ENCODE results near the gene R3HDM4.

The R3HDM4 gene

GRCh38 chr19:917323-918151 lies 4.5 kb upstream of the R3HDM4 start, which contains the start of gene KISS1R:
Gene KISS1R, plus strand, starts transcription at chr19:917333. Its CDS starts 170 bp downstream, at chr19:917503.
- no peak for DNase-seq (ENCODE audit: low read depth in 2 of 2)

- no peak for DNase-seq (ENCODE audit: low read depth in 2 of 2)
Observed at GRCh38 chr19:916645-917322, 3.8 kb upstream of the R3HDM4 start.

GRCh38 chr19:912181-913079 lies 589 bp downstream of the R3HDM4 start:
- no peak for DNase-seq (ENCODE audit: low read depth in 2 of 2)

GRCh38 chr19:911197-912033 lies 1.6 kb downstream of the R3HDM4 start:
- no peak for DNase-seq (ENCODE audit: low read depth in 2 of 2)

- no peak for DNase-seq (ENCODE audit: low read depth in 2 of 2)
Observed at GRCh38 chr19:907183-907853, 5.7 kb downstream of the R3HDM4 start.

GRCh38 chr19:906480-906879 lies 6.5 kb downstream of the R3HDM4 start:
- DNase-seq (ENCODE audit: low read depth in 2 of 2), result no peak

GRCh38 chr19:904545-904944 lies 8.5 kb downstream of the R3HDM4 start:
- DNase-seq (ENCODE audit: low read depth in 2 of 2), result no peak

- DNase-seq (ENCODE audit: low read depth in 2 of 2), result no peak
Observed at GRCh38 chr19:903266-903797, 9.7 kb downstream of the R3HDM4 start.

GRCh38 chr19:902446-903226 lies 10.4 kb downstream of the R3HDM4 start:
- DNase-seq (ENCODE audit: low read depth in 2 of 2), result no peak

GRCh38 chr19:902093-902370 lies 11.0 kb downstream of the R3HDM4 start:
- DNase-seq (ENCODE audit: low read depth in 2 of 2), result no peak

GRCh38 chr19:901216-902092 lies 11.6 kb downstream of the R3HDM4 start:
- DNase-seq (ENCODE audit: low read depth in 2 of 2), result no peak

- no peak for DNase-seq (ENCODE audit: low read depth in 2 of 2)
Observed at GRCh38 chr19:900302-901111, 12.5 kb downstream of the R3HDM4 start.

- no peak for DNase-seq (ENCODE audit: low read depth in 2 of 2)
Observed at GRCh38 chr19:900043-900301, 13.0 kb downstream of the R3HDM4 start.

GRCh38 chr19:899336-900042 lies 13.5 kb downstream of the R3HDM4 start:
- no peak for DNase-seq (ENCODE audit: low read depth in 2 of 2)

GRCh38 chr19:898663-899062 lies 14.4 kb downstream of the R3HDM4 start:
- DNase-seq (ENCODE audit: low read depth in 2 of 2), result no peak

GRCh38 chr19:897442-898039 lies 15.5 kb downstream of the R3HDM4 start:
- DNase-seq (ENCODE audit: low read depth in 2 of 2), result no peak

GRCh38 chr19:896999-897398 lies 16.0 kb downstream of the R3HDM4 start:
- no peak for DNase-seq (ENCODE audit: low read depth in 2 of 2)
